Breast epithelium (tissue), 4 donors: Measurements from ENCODE around the gene MRPL42. TPM values are rescaled to one million over a fixed set of nuclear protein-coding genes. Genes with fewer than 3 reads are reported as not detected.

Source experiments
- DNase-seq, 2 donors: peaks; one replicate each; pipeline ENCODE4 v3.0.0-alpha.2; 2019; ENCODE audit warnings: low spot score in 2 of 2
- H3K27ac ChIP-seq, 2 donors: fragments of 200-600 bp; sonication (generic) in 1 of 2; one replicate each; pipeline ENCODE4 v1.5.1; 2016 to 2019; ENCODE audit warnings: mild to moderate bottlenecking in 1 of 2
- H3K27me3 ChIP-seq, 2 donors: fragments of 200-600 bp; sonication (generic) in 1 of 2; one replicate each; pipeline versions ENCODE4 v1.5.1 to v1.6.0; 2017 to 2019; ENCODE audit warnings: control low read depth in 1 of 2, mild to moderate bottlenecking in 1 of 2
- H3K36me3 ChIP-seq: fragments of 200-600 bp; one replicate; pipeline ENCODE4 v1.5.1; 2019
- H3K4me1 ChIP-seq, 2 donors: fragments of 200-600 bp; sonication (generic); one replicate each; pipeline ENCODE4 v1.5.1; 2016 to 2019; ENCODE audit warnings: control low read depth in 1 of 2
- H3K4me3 ChIP-seq, 3 donors: fragments of 200-600 bp; sonication (generic); 1 replicate in 2 of 3; 2 replicates in 1 of 3; pipeline ENCODE4 v1.5.1; 2016 to 2019; ENCODE audit warnings: mild to moderate bottlenecking in 3 of 3, moderate library complexity in 2 of 3
- H3K9me3 ChIP-seq, 2 donors: fragments of 200-600 bp; sonication (generic) in 1 of 2; one replicate each; pipeline ENCODE4 v1.5.1; 2016 to 2019; ENCODE audit warnings: control low read depth in 1 of 2
- CTCF ChIP-seq, 3 donors: fragments of 450-650 bp; IDR thresholded peaks; one replicate each; pipeline ENCODE4 v1.5.1; 2016 to 2017; ENCODE audit warnings: antibody characterized with exemption in 3 of 3, mild to moderate bottlenecking in 3 of 3, moderate library complexity in 3 of 3
- POLR2A ChIP-seq: fragments of 450-650 bp; IDR thresholded peaks from one replicate; pipeline ENCODE4 v1.6.1; 2016; ENCODE audit warnings: antibody characterized with exemption, mild to moderate bottlenecking, moderate library complexity
- POLR2AphosphoS5 ChIP-seq, 3 donors: sonication (generic); formaldehyde crosslinking; IDR thresholded peaks; one replicate each; pipeline ENCODE4 v1.6.1; 2017; ENCODE audit warnings: antibody characterized with exemption in 3 of 3
- intact Hi-C: fragments of 100-400 bp; cut with DNase I; formaldehyde crosslinking; loops from one replicate; pipeline ENCODE4 v1.15.1; 2023; ENCODE audit warnings: low total_unique reads
- total RNA-seq, 3 donors: library from RNA; depleted of rRNA; stranded (reverse); fragments of >200 nt; gene quantifications; one replicate each; pipeline ENCODE4 v1.1.0, GENCODE V29; 2016

MRPL42 gene
- total RNA-seq, 3 donors from 2014 or later = 24.6 to 62.3 (median 41.0) TPM

- Histone ChIP-seq H3K27me3 (no peaks in the 10 kb centered on the region), H3K27ac (no peak overlapping the region), H3K9me3 (no peaks in the 10 kb centered on the region), H3K36me3 (no peaks in the 10 kb centered on the region), H3K4me3 (no peak overlapping the region), H3K4me1 (no peaks in the 10 kb centered on the region)
- intact Hi-C loops = no loop called here
- TF ChIP-seq CTCF (IDR thresholded peaks at IDR 0.05) (no peak), POLR2A (no peak), POLR2AphosphoS5 (IDR thresholded peaks at IDR 0.05) (no peak)
- no peak for DNase-seq
These were observed 47.5 kb downstream of the MRPL42 start for GRCh38 chr12:93514853-93515252.

- no peak for DNase-seq
- no peaks in the 10 kb centered on the region for H3K27me3 ChIP-seq
- no peaks in the 10 kb centered on the region for H3K4me1 ChIP-seq
- intact Hi-C loops = loop anchor here (1.0 kb wide), 1 partner anchor 7 kb away; no protein-coding TSS in a partner anchor
- TF ChIP-seq POLR2A = no peak
- TF ChIP-seq POLR2AphosphoS5 (IDR thresholded peaks at IDR 0.05) = no peak
- no peak for TF ChIP-seq CTCF (IDR thresholded peaks at IDR 0.05)
- no peaks in the 10 kb centered on the region for H3K36me3 ChIP-seq
- H3K27ac ChIP-seq = no peak overlapping the region
- H3K9me3 ChIP-seq = no peaks in the 10 kb centered on the region
- H3K4me3 ChIP-seq = no peak overlapping the region
These were observed 51.4 kb downstream of the MRPL42 start for GRCh38 chr12:93518725-93519124.

GRCh38 chr12:93519859-93520258 lies 52.5 kb downstream of the MRPL42 start:
- TF ChIP-seq POLR2A = no peak
- no peak for TF ChIP-seq CTCF (IDR thresholded peaks at IDR 0.05)
- TF ChIP-seq POLR2AphosphoS5 (IDR thresholded peaks at IDR 0.05) = no peak
- Histone ChIP-seq H3K36me3 (no peaks in the 10 kb centered on the region), H3K4me3 (no peak overlapping the region), H3K27ac (no peak overlapping the region), H3K27me3 (no peaks in the 10 kb centered on the region), H3K4me1 (no peaks in the 10 kb centered on the region), H3K9me3 (no peaks in the 10 kb centered on the region)
- intact Hi-C loops = loop anchor here (1.0 kb wide), 1 partner anchor 9 kb away; no protein-coding TSS in a partner anchor
- DNase-seq = no peak

- H3K27ac ChIP-seq = no peak overlapping the region
- TF ChIP-seq CTCF (IDR thresholded peaks at IDR 0.05) (no peak), POLR2AphosphoS5 (IDR thresholded peaks at IDR 0.05) (no peak), POLR2A (no peak)
- H3K27me3 ChIP-seq = no peaks in the 10 kb centered on the region
- H3K4me3 ChIP-seq = no peak overlapping the region
- no peaks in the 10 kb centered on the region for H3K36me3 ChIP-seq
- DNase-seq = no peak
- intact Hi-C loops = no loop called here
- H3K4me1 ChIP-seq = no peaks in the 10 kb centered on the region
- H3K9me3 ChIP-seq = no peaks in the 10 kb centered on the region
These were observed 53.1 kb downstream of the MRPL42 start for GRCh38 chr12:93520454-93520853.

- Histone ChIP-seq H3K9me3 (no peaks in the 10 kb centered on the region), H3K36me3 (no peaks in the 10 kb centered on the region), H3K4me1 (no peaks in the 10 kb centered on the region), H3K4me3 (no peak overlapping the region), H3K27ac (no peak overlapping the region), H3K27me3 (no peaks in the 10 kb centered on the region)
- no peak for DNase-seq
- intact Hi-C loops = no loop called here
- TF ChIP-seq POLR2AphosphoS5 (IDR thresholded peaks at IDR 0.05) (no peak), CTCF (IDR thresholded peaks at IDR 0.05) (no peak), POLR2A (no peak)
These were observed 54.1 kb downstream of the MRPL42 start for GRCh38 chr12:93521225-93522080.
